Neural crest cell (in vitro differentiated cells): ENCODE measurements around the gene ZAR1. TPM values are rescaled to one million over a fixed set of nuclear protein-coding genes. Genes with fewer than 3 reads are reported as not detected.
"Not testable (repeated sequence)": the region's sequence is repeated elsewhere in the genome, so short reads cannot be mapped to it uniquely, and the experiment has no call there.

Experiments used
- DNase-seq: peaks from one replicate; pipeline ENCODE4 v3.0.0; 2021; ENCODE audit warnings: low read depth, mixed read lengths, low spot score
- H3K27ac Mint-ChIP-seq: one replicate; pipeline ENCODE4 v1.8.0; 2021; ENCODE audit warnings: mild to moderate bottlenecking, mixed read lengths; ENCODE audit not compliant: unreplicated experiment
- H3K27me3 Mint-ChIP-seq: 2 replicates; pipeline ENCODE4 v1.8.0; 2021; ENCODE audit warnings: low read depth, mild to moderate bottlenecking, mixed read lengths
- H3K36me3 Mint-ChIP-seq: 2 replicates; pipeline ENCODE4 v1.8.0; 2021; ENCODE audit warnings: low read depth, mild to moderate bottlenecking, mixed read lengths
- H3K4me1 Mint-ChIP-seq: 2 replicates; pipeline ENCODE4 v1.8.0; 2021; ENCODE audit warnings: mixed read lengths
- H3K4me3 Mint-ChIP-seq: one replicate; pipeline ENCODE4 v1.8.0; 2021; ENCODE audit warnings: mild to moderate bottlenecking, mixed read lengths
- H3K9me3 Mint-ChIP-seq: 2 replicates; pipeline ENCODE4 v1.8.0; 2021; ENCODE audit warnings: mixed read lengths
- long read RNA-seq: library from polyadenylated mRNA; unstranded; transcript quantifications from one replicate; pipeline ENCODE4 v2.0.0, GENCODE V29; 2020
- total RNA-seq: library from RNA; stranded (reverse); gene quantifications from 2 replicates; pipeline ENCODE4 v1.2.1, GENCODE V29; 2021
- TF ChIP-seq, protein P1 (sequence below): fragments of 200-600 bp; sonication (generic); conservative IDR thresholded peaks from 2 replicates; pipeline ENCODE4 v1.5.0; 2021; ENCODE audit warnings: antibody characterized with exemption, mild to moderate bottlenecking

The ZAR1 gene
- 0.27 TPM in 1 of 2 replicates, not detected in the other for total RNA-seq
- long read RNA-seq: 0 reads

DNA sequence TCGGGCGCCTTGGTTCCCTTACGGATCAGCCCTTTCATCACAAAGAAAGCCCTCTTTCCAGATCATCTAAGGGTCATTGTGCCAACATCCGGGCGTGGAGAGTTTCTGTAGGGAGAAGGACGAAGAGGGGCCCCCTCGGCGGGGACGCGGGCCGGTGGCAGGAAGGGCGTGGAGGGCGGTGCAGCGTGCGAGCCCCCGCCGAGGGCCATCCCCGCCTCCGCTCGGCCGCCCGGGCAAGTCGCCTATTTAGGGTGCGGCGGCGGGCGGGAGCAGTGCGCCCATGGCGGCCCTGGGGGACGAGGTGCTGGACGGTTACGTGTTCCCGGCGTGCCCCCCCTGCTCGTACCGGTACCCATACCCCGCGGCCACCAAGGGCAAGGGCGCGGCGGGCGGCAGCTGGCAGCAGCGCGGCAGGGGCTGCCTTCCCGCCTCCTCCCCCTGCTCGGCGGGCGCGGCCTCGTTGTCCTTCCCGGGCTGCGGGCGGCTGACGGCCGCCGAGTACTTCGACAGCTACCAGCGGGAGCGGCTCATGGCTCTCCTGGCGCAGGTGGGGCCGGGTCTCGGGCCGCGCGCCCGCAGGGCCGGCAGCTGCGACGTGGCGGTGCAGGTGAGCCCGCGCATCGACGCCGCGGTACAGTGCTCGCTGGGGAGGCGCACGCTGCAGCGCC, at the start of gene ZAR1:
TSS of gene ZAR1 (plus strand) at position 241 of the 668 bp plus-strand sequence. CDS start at position 281, 40 bp downstream.
- no peaks in the 10 kb centered on the region for H3K9me3 Mint-ChIP-seq
- H3K27me3 Mint-ChIP-seq: peaks cover 76% of the 10 kb centered on the region
- TF ChIP-seq, protein P1, sequence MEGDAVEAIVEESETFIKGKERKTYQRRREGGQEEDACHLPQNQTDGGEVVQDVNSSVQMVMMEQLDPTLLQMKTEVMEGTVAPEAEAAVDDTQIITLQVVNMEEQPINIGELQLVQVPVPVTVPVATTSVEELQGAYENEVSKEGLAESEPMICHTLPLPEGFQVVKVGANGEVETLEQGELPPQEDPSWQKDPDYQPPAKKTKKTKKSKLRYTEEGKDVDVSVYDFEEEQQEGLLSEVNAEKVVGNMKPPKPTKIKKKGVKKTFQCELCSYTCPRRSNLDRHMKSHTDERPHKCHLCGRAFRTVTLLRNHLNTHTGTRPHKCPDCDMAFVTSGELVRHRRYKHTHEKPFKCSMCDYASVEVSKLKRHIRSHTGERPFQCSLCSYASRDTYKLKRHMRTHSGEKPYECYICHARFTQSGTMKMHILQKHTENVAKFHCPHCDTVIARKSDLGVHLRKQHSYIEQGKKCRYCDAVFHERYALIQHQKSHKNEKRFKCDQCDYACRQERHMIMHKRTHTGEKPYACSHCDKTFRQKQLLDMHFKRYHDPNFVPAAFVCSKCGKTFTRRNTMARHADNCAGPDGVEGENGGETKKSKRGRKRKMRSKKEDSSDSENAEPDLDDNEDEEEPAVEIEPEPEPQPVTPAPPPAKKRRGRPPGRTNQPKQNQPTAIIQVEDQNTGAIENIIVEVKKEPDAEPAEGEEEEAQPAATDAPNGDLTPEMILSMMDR: no peak
- no peak within 1 kb of the TSS for H3K27ac Mint-ChIP-seq
- H3K36me3 Mint-ChIP-seq: peaks cover 3% of the 10 kb centered on the region
- no peak for DNase-seq
- no peaks in the 10 kb centered on the region for H3K4me1 Mint-ChIP-seq
- H3K4me3 Mint-ChIP-seq: peak within 1 kb of the TSS; percentile 78

DNA sequence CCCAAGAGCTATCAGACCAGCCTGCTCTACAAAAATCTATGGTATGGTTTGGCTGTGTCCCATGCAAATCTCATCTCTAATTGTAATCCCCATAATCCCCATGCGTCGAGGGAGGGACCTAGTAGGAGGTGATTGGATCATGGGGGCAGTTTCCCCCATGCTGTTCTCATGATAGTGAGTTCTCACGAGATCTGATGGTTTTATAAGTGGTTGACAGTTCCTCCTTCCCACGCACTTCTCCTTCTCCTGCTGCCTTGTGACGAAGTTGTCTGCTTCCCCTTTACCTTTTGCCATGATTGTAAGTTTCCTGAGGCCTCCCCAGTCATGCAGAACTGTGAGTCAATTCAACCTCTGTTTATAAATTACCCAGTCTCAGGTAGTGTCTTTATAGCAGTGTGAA, 49.1 kb upstream of the ZAR1 start:
- not testable (repeated sequence) for H3K9me3 Mint-ChIP-seq, H3K27me3 Mint-ChIP-seq, H3K4me1 Mint-ChIP-seq, H3K36me3 Mint-ChIP-seq, H3K27ac Mint-ChIP-seq, H3K4me3 Mint-ChIP-seq, DNase-seq

DNA sequence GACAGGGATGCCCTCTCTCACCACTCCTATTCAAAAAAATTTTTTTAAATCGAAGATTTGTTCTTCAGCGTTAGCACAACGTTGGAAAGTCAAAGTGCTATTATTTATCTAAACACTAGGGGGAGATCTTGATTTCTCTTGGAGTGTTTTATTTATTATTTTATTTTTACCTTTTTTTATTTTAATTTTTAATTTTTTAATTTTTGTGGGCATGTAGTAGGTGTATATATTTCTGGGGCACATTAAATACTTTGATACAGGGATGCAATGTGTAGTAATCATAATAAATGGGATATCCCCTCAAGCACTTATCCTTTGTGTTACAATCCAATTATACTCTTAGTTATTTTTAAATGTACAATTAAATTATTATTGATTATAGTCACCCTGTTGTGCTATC, 44.3 kb upstream of the ZAR1 start:
- TF ChIP-seq, protein P1: peak; percentile 75
- Mint-ChIP-seq H3K36me3 (no peaks in the 10 kb centered on the region), H3K4me1 (no peaks in the 10 kb centered on the region), H3K9me3 (no peaks in the 10 kb centered on the region), H3K27me3 (no peaks in the 10 kb centered on the region), H3K4me3 (no peak overlapping the region), H3K27ac (no peak overlapping the region)
- no peak for DNase-seq

- Mint-ChIP-seq H3K36me3 (no peaks in the 10 kb centered on the region), H3K27me3 (no peaks in the 10 kb centered on the region)
- DNase-seq: no peak
Measured at GRCh38 chr4:48446642-48447041, 43.4 kb upstream of the ZAR1 start.

GRCh38 chr4:48449151-48449550, 40.9 kb upstream of the ZAR1 start:
- peaks cover 2% of the 10 kb centered on the region for H3K9me3 Mint-ChIP-seq
- TF ChIP-seq, protein P1: no peak
- H3K4me3 Mint-ChIP-seq: no peak overlapping the region
- no peaks in the 10 kb centered on the region for H3K27me3 Mint-ChIP-seq
- H3K4me1 Mint-ChIP-seq: no peaks in the 10 kb centered on the region
- no peaks in the 10 kb centered on the region for H3K36me3 Mint-ChIP-seq
- DNase-seq: no peak
- H3K27ac Mint-ChIP-seq: no peak overlapping the region

More at GRCh38 chr4:48446642-48447041, 43.4 kb upstream of the ZAR1 start:
- Mint-ChIP-seq H3K4me1 (no peaks in the 10 kb centered on the region), H3K9me3 (no peaks in the 10 kb centered on the region), H3K4me3 (no peak overlapping the region), H3K27ac (no peak overlapping the region)
- TF ChIP-seq, protein P1: no peak

DNA sequence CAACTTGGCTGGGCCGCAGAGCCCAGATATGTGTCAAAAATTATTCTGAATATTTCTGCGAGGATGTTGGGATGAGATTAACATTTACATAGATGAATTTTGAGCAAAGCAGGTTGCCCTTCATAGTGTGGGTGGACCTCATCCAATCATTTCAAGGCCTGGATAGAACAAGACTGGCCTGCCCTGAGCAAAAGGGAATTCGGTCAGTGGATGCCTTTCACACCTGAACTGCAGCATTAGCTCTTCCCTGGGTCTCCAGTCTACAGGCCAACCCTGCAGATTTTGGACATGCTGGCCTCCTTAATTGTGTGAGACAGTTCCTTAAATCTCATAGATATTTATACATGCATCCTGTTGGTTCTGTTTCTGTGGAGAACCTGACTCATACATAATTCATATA, 39.3 kb upstream of the ZAR1 start:
- Mint-ChIP-seq H3K36me3 (no peaks in the 10 kb centered on the region), H3K9me3 (peaks cover 2% of the 10 kb centered on the region), H3K4me1 (no peaks in the 10 kb centered on the region), H3K27me3 (no peaks in the 10 kb centered on the region), H3K27ac (no peak overlapping the region), H3K4me3 (no peak overlapping the region)
- DNase-seq: no peak
- TF ChIP-seq, protein P1: no peak

GRCh38 chr4:48451656-48452055, 38.4 kb upstream of the ZAR1 start:
- not testable (repeated sequence) for H3K27me3 Mint-ChIP-seq, DNase-seq, H3K27ac Mint-ChIP-seq, H3K9me3 Mint-ChIP-seq, H3K36me3 Mint-ChIP-seq, H3K4me1 Mint-ChIP-seq, H3K4me3 Mint-ChIP-seq
